Dedifferentiated amniotic fluid mesenchymal stem cell (primary cell): ENCODE measurements around the gene SOCS4.
A peak's percentile ranks its signal among the peaks of the same experiment; 100 is the strongest.
"Not testable (repeated sequence)": the region's sequence is repeated elsewhere in the genome, so short reads cannot be mapped to it uniquely, and the experiment has no call there.

Experiments used
- DNase-seq: peaks from one replicate; pipeline ENCODE4 v3.0.0-alpha.2; 2016; ENCODE audit errors: extremely low spot score

The SOCS4 gene

GRCh38 chr14:55052269-55052930, 25.4 kb downstream of the SOCS4 start:
- peak; percentile 30 for DNase-seq

DNA sequence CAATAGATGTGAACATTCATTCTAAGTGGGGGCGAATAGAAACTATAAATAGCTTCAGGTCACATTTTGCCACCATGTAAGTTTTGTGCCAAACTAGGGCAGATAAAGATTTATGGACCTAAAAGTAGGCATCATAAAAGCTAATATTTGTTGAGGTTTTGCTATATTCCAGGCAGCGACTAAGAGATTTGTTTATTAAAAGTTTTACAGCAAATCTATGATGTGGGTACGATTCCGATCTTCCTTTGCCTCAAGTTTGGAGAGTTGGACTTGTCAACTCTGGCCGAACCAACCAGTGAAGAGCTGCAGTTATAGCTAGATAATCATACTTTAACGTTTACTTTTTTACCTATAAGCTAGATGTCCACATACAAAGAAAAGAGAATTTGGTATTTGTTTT, 26.0 kb downstream of the SOCS4 start:
- no peak for DNase-seq

GRCh38 chr14:55053500-55053899, 26.5 kb downstream of the SOCS4 start:
- DNase-seq, result no peak

GRCh38 chr14:55054098-55054497, 27.1 kb downstream of the SOCS4 start:
- no peak for DNase-seq

DNA sequence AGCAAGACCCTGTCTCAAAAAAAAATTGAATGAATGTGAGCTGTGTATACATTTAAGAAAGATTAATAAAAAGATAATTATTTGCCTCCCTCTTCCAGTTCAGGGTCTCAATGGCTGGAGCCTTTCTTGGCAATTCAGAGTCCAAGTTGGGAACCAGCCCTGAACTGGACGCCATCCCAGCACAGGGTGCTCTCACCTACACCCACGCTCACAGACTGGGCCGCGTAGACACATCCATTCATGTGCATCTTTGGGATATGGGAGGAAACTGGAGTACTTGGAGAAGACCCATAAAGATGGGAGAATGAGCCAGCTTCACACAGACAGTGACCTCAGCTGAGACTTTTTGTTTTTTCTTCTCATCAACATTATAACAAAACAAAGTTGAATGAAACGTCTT, 30.9 kb downstream of the SOCS4 start:
- no peak for DNase-seq

- DNase-seq, result no peak
Observed at GRCh38 chr14:55059333-55059732, 32.3 kb downstream of the SOCS4 start.

DNA sequence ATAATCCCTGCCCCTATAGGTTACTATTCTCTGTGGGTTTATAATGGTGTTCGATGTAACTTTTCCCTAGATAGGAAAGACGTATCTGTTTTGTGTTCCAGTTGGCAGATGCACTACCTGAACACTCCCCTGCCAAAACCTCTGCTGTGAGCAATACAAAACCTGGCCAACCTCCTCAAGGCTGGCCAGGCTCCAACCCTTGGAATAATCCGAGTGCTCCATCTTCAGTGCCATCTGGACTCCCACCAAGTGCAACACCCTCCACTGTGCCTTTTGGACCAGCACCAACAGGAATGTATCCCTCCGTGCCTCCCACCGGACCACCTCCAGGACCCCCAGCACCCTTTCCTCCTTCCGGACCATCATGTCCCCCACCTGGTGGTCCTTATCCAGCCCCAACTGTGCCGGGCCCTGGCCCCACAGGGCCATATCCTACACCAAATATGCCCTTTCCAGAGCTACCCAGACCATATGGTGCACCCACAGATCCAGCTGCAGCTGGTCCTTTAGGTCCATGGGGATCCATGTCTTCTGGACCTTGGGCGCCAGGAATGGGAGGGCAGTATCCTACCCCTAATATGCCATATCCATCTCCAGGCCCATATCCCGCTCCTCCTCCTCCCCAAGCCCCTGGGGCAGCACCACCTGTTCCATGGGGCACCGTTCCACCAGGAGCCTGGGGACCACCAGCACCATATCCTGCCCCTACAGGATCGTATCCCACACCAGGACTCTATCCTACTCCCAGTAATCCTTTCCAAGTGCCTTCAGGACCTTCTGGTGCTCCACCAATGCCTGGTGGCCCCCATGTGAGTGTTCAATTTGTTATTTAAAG, 35.7 kb downstream of the SOCS4 start:
- no peak for DNase-seq

DNA sequence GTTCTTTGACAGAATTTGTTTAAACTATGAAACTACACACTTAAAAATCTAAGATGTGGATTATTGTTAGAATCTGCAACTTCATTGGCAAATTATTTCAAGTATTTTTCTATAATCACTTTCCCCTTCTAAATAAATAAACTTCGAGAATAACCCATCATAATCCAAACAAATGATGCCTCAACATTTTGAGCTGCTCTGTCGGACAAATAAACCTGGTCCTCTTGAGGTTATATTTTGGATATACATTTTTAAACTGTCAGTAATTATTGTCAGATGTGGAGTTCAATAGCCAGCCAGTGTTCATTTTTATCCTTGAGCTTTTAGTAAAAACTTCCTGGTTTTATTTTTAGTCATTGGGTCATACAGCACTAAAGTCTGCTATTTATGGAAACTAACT, 37.9 kb downstream of the SOCS4 start:
- not testable (repeated sequence) for DNase-seq

GRCh38 chr14:55065411-55065810, 38.4 kb downstream of the SOCS4 start:
- DNase-seq, result no peak

GRCh38 chr14:55066223-55066622, 39.2 kb downstream of the SOCS4 start:
- DNase-seq, result no peak

GRCh38 chr14:55070981-55071411, 44.0 kb downstream of the SOCS4 start:
- DNase-seq, result no peak

DNA sequence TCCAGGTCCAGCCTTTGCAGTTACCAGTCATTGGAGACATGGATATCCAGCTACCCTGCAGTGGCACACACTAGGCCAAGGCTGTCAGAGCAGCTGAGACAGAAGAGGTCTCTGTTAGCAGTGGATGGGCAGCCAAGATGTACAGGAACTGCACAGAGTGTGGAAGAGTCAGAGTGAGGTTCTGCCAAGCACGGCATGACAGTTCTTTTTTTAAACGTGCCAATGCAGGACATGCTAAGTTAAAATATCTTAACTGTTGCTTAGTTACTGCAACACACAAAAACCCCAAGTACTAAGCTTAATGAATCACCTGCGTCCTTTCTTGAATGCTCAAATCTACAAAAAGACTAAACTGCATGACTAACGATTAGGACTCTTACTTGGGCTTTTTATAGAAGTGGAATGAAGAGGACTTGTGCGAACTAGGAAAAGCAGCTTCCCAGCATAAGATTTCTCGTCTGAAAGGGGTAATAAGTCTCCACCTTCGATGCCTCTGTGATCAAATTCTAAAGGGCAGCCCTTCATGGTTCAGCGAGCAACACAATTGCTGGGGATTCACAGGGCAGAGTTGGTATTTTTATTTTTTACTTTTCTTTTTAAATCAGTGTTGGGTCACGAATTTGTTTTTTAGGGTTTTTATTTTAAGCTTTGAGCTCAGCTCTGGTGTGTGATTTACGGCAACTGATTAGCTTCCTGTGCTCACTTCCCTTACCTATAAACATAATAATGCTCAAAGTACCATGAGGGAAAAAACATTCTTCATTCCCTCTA, 45.0 kb downstream of the SOCS4 start:
- DNase-seq, result peak; percentile 81

- peak; percentile 65 for DNase-seq
Observed at GRCh38 chr14:55073856-55074255, 46.8 kb downstream of the SOCS4 start.

DNA sequence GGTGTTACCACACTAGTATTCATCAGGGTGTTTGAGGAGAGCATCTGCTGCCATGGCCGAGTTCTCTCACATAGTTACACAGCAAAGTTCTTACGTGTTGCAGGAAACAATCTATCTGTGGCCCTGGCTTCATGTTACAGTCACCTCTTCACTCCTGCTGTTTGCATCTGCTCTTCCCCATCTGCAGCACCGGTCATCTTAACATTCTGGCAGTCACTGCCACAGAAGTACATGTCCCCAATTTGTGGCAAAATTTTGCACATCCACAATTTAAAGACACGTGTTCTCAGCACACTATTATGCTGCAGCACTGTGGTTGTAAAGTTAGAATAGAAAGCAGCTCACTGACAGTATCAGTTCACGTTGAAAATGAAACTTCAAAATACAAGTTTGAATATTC, 47.6 kb downstream of the SOCS4 start:
- DNase-seq, result no peak

DNA sequence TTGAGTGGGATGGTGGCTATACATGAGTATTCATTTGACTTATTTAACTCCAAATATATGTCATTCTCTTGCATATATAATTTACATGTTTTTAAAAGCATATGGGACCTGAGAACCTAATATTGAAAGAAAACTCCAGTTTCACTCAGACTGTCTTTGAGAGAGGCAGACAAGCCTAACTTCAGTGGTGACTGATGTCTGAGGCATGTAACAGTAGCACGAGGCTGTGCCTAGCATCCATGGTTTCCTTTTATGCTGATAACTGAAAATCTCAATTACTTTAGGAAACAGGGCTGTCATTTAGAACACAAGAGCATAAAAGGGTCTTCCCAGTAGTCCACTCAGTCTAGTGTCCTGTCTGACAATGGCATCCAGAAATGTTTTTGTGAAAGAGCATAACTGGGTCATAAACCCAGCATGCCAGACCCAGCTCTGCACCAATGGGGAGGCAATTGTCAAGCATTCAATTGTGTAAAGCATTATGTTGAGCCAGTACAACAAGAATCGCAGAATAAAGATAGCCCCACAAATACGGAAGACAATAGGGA, 48.7 kb downstream of the SOCS4 start:
- DNase-seq, result no peak

DNA sequence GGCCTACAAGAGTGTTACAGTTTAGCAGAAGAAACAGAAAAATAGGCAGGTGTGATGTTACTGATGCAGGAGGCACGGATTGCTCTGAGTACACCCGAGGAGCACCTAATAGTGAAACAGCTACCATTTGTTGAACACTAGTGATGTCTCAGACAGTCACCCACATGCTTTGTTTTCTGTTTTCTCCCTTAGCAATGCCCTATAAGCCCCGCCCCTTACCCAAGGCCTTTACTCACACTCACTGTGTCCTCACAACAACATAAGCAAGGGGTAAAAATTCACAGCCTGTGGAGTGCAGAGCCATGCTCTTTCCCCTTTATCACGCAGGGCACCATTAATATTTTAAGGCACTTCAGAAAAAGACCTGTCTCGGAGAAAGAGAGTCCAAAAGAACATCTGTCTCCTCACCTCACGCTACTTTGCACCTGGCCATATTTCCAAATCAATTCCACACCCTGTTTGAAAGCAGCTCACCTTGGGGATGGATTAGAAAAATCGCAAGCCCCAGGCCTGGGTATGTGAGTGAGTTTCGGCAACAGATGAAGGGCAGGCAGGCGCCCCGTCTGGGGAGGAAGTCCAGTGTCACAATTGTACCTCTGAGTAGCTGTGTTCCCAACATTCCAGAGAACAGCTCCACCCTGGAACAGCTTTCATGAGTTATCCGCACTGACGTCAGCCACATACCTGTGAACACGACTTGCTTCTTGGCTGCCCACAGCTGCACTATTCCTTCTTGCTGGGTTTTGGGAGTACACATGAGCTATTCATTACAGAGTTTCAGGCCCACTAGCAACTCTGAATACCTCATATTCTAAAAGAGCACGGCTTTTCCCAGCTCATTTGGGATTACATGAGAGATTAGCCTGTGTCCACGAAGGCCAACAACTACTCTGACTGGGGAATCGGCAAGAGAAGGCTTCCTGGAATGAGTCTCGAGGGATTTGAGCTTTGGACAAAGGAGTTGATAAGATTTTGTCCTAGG, 50.4 kb downstream of the SOCS4 start:
- no peak for DNase-seq

GRCh38 chr14:55079961-55080360, 52.9 kb downstream of the SOCS4 start:
- not testable (repeated sequence) for DNase-seq

GRCh38 chr14:55084401-55085059, 57.5 kb downstream of the SOCS4 start:
- no peak for DNase-seq

GRCh38 chr14:55085060-55085660, 58.1 kb downstream of the SOCS4 start:
- DNase-seq, result no peak

DNA sequence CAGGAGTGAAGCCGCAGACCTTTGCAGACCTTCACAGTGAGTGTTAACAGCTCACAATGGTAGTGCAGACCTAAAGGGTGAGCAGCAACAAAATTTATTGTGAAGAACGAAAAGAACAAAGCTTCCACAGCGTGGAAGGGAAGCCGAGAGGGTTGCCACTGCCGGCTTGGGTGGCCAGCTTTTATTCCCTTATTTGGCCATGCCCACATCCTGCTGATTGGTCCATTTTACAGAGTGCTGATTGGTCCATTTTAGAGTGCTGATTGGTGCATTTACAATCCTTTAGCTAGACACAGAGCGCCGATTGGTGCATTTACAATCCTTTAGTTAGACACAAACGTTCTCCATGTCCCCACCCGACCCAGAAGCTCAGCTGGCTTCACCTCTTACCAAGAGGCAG, 59.9 kb downstream of the SOCS4 start:
- DNase-seq, result no peak
